Measurements from ENCODE around the gene SLC9A7. TPM values are rescaled to one million over a fixed set of nuclear protein-coding genes. Genes with fewer than 3 reads are reported as not detected.

Gene SLC9A7
- total and polyA plus RNA-seq, 2 experiments from 2014 or later = 2.5 to 15.4 TPM

- no peak for TF ChIP-seq ZNF331 (CRISPR knock-in tag; IDR thresholded peaks at IDR 0.05; ENCODE audit: low read depth)
- no peak for TF ChIP-seq NANOG (IDR thresholded peaks at IDR 0.05; ENCODE audit: borderline replicate concordance)
- no peak for TF ChIP-seq ETS1 (IDR thresholded peaks at IDR 0.05)
- TF ChIP-seq EZH2phosphoT487 (IDR thresholded peaks at IDR 0.05; ENCODE audit: unreplicated experiment) = no peak
- no peak for TF ChIP-seq EZH2 (IDR thresholded peaks at IDR 0.05; ENCODE audit: low read depth, unreplicated experiment)
- TF ChIP-seq JUNB (IDR thresholded peaks at IDR 0.05; ENCODE audit: unreplicated experiment) = no peak
- TF ChIP-seq POLR2AphosphoS5 (IDR thresholded peaks at IDR 0.05; ENCODE audit: low read depth) = no peak
- TF ChIP-seq STAT1 (IDR thresholded peaks at IDR 0.05; ENCODE audit: unreplicated experiment) = no peak
- no peak for TF ChIP-seq ZNF114 (CRISPR knock-in tag; IDR thresholded peaks at IDR 0.05)
- TF ChIP-seq, protein P1, sequence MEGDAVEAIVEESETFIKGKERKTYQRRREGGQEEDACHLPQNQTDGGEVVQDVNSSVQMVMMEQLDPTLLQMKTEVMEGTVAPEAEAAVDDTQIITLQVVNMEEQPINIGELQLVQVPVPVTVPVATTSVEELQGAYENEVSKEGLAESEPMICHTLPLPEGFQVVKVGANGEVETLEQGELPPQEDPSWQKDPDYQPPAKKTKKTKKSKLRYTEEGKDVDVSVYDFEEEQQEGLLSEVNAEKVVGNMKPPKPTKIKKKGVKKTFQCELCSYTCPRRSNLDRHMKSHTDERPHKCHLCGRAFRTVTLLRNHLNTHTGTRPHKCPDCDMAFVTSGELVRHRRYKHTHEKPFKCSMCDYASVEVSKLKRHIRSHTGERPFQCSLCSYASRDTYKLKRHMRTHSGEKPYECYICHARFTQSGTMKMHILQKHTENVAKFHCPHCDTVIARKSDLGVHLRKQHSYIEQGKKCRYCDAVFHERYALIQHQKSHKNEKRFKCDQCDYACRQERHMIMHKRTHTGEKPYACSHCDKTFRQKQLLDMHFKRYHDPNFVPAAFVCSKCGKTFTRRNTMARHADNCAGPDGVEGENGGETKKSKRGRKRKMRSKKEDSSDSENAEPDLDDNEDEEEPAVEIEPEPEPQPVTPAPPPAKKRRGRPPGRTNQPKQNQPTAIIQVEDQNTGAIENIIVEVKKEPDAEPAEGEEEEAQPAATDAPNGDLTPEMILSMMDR (conservative IDR thresholded peaks at IDR 0.05; ENCODE audit: low read depth in 2 of 2) = no peak
- TF ChIP-seq REST (IDR thresholded peaks at IDR 0.05; ENCODE audit: unreplicated experiment) = no peak
- TF ChIP-seq CREB1 (CRISPR knock-in tag; IDR thresholded peaks at IDR 0.05; ENCODE audit: low read depth) = no peak
- TF ChIP-seq, protein P2, sequence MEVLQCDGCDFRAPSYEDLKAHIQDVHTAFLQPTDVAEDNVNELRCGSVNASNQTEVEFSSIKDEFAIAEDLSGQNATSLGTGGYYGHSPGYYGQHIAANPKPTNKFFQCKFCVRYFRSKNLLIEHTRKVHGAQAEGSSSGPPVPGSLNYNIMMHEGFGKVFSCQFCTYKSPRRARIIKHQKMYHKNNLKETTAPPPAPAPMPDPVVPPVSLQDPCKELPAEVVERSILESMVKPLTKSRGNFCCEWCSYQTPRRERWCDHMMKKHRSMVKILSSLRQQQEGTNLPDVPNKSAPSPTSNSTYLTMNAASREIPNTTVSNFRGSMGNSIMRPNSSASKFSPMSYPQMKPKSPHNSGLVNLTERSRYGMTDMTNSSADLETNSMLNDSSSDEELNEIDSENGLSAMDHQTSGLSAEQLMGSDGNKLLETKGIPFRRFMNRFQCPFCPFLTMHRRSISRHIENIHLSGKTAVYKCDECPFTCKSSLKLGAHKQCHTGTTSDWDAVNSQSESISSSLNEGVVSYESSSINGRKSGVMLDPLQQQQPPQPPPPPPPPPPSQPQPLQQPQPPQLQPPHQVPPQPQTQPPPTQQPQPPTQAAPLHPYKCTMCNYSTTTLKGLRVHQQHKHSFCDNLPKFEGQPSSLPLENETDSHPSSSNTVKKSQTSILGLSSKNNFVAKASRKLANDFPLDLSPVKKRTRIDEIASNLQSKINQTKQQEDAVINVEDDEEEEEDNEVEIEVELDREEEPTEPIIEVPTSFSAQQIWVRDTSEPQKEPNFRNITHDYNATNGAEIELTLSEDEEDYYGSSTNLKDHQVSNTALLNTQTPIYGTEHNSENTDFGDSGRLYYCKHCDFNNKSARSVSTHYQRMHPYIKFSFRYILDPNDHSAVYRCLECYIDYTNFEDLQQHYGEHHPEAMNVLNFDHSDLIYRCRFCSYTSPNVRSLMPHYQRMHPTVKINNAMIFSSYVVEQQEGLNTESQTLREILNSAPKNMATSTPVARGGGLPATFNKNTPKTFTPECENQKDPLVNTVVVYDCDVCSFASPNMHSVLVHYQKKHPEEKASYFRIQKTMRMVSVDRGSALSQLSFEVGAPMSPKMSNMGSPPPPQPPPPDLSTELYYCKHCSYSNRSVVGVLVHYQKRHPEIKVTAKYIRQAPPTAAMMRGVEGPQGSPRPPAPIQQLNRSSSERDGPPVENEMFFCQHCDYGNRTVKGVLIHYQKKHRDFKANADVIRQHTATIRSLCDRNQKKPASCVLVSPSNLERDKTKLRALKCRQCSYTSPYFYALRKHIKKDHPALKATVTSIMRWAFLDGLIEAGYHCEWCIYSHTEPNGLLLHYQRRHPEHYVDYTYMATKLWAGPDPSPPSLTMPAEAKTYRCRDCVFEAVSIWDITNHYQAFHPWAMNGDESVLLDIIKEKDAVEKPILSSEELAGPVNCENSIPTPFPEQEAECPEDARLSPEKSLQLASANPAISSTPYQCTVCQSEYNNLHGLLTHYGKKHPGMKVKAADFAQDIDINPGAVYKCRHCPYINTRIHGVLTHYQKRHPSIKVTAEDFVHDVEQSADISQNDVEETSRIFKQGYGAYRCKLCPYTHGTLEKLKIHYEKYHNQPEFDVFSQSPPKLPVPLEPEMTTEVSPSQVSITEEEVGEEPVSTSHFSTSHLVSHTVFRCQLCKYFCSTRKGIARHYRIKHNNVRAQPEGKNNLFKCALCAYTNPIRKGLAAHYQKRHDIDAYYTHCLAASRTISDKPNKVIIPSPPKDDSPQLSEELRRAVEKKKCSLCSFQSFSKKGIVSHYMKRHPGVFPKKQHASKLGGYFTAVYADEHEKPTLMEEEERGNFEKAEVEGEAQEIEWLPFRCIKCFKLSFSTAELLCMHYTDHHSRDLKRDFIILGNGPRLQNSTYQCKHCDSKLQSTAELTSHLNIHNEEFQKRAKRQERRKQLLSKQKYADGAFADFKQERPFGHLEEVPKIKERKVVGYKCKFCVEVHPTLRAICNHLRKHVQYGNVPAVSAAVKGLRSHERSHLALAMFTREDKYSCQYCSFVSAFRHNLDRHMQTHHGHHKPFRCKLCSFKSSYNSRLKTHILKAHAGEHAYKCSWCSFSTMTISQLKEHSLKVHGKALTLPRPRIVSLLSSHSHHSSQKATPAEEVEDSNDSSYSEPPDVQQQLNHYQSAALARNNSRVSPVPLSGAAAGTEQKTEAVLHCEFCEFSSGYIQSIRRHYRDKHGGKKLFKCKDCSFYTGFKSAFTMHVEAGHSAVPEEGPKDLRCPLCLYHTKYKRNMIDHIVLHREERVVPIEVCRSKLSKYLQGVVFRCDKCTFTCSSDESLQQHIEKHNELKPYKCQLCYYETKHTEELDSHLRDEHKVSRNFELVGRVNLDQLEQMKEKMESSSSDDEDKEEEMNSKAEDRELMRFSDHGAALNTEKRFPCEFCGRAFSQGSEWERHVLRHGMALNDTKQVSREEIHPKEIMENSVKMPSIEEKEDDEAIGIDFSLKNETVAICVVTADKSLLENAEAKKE (CRISPR knock-in tag; IDR thresholded peaks at IDR 0.05) = no peak
- Mint-ChIP-seq H3K36me3 (ENCODE audit: low read depth) (peaks cover 3% of the 10 kb centered on the region; the same call in 1 of the 3 replicates), H3K27ac (no peak overlapping the region), H3K9me3 (no peaks in the 10 kb centered on the region), H3K27me3 (ENCODE audit: insufficient read depth, low read depth, poor library complexity) (no peaks in the 10 kb centered on the region), H3K4me1 (peaks cover 45% of the 10 kb centered on the region), H3K4me3 (no peak overlapping the region)
- Histone ChIP-seq H3K27me3 (ENCODE audit: insufficient read depth) (no peaks in the 10 kb centered on the region), H3K4me2 (0 out of 2 replicates have a peak overlapping the region, but pooled peaks have one; percentile 26), H3K4me3 (no peak overlapping the region), H3F3A (replicated peaks; ENCODE audit: low read depth) (no peaks in the 10 kb centered on the region), H3K4me1 (ENCODE audit: insufficient read depth) (peaks cover 27% of the 10 kb centered on the region), H3K9me2 (ENCODE audit: insufficient read depth) (no peaks in the 10 kb centered on the region), H4K20me1 (replicated peaks; ENCODE audit: insufficient read depth) (no peaks in the 10 kb centered on the region), H3K79me2 (replicated peaks; ENCODE audit: insufficient read depth) (peaks cover 62% of the 10 kb centered on the region), H3K36me3 (ENCODE audit: insufficient read depth) (no peaks in the 10 kb centered on the region), H3K27ac (ENCODE audit: low read depth) (no peak overlapping the region), H2AFZ (no peak overlapping the region)
- no peak for DNase-seq (ENCODE audit: low spot score)
- ATAC-seq = no peak
Observed at GRCh38 chrX:46589977-46590723, 168.8 kb downstream of the SLC9A7 start.

All from GM23338 (cell line).